ENCODE data around the gene GRK5.
A peak's percentile ranks its signal among the peaks of the same experiment; 100 is the strongest.

The GRK5 gene

DNA sequence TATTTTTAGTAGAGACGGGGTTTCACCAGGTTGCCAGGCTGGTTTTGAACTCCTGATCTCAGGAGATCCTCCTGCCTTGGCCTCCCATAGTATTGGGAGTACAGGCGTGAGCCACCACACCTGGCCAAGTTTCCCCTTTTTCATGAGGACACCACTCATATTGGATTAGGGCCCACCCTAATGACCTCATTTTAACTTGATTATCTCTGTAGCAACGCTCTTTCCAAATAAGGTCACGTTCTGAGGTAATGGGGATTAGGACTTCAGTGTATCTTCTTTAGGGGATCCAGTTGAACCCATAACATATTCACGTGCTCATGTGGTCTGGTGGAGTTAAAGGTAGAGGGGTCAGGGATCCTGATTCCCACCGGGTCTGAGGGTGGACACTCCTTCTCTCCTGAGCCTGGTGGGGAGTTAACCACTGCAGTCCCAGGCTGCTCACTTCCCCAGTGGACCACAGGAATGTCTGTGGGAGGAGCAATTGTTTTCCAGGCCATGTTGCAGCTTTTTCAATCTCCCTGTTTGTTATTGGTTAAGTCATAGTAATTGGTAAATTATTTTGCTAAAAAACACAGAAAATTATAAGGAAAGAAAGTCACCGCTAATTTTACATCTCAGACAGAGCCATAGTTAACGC is 130.5 kb downstream of the GRK5 start:
- Histone ChIP-seq H3K9me3 (ENCODE audit: control insufficient read depth, low read length) (no peaks in the 10 kb centered on the region), H3K4me1 (ENCODE audit: control insufficient read depth, insufficient read depth, low read length) (peaks cover 7% of the 10 kb centered on the region), H3K4me3 (ENCODE audit: low read length) (no peak overlapping the region), H3K27me3 (replicated peaks; ENCODE audit: control insufficient read depth, insufficient read depth, low read length) (no peaks in the 10 kb centered on the region), H3K36me3 (ENCODE audit: control insufficient read depth, insufficient read depth, low read length, severe bottlenecking) (peaks cover 4% of the 10 kb centered on the region), H3K9ac (ENCODE audit: low read length) (no peak overlapping the region)
- no peak for DNase-seq (ENCODE audit: low read depth)

DNA sequence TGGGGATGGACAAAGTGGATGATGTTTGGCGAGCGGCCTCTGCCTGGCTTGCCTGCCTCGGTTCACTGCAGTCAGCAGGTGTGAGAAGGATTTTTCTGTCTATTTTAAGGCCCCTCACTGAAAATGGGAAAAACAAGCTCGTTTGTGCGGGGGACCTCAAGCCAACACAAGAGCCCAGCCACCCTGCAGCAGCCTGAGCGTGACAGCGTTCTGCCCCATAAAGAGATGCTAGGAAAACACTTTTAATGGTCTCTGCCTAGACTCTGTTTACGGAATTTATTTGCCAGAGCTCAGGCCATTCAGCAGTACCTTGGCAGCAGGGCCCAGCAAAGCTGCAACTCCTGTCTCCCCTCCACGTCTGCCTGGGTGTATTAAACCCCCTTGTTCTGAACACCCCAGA is 131.7 kb downstream of the GRK5 start:
- Histone ChIP-seq H3K36me3 (ENCODE audit: control insufficient read depth, insufficient read depth, low read length, severe bottlenecking) (peaks cover 3% of the 10 kb centered on the region), H3K9ac (ENCODE audit: low read length) (no peak overlapping the region), H3K4me1 (ENCODE audit: control insufficient read depth, insufficient read depth, low read length) (peaks cover 7% of the 10 kb centered on the region), H3K9me3 (ENCODE audit: control insufficient read depth, low read length) (no peaks in the 10 kb centered on the region), H3K4me3 (ENCODE audit: low read length) (no peak overlapping the region), H3K27me3 (replicated peaks; ENCODE audit: control insufficient read depth, insufficient read depth, low read length) (no peaks in the 10 kb centered on the region)
- no peak for DNase-seq (ENCODE audit: low read depth)

DNA sequence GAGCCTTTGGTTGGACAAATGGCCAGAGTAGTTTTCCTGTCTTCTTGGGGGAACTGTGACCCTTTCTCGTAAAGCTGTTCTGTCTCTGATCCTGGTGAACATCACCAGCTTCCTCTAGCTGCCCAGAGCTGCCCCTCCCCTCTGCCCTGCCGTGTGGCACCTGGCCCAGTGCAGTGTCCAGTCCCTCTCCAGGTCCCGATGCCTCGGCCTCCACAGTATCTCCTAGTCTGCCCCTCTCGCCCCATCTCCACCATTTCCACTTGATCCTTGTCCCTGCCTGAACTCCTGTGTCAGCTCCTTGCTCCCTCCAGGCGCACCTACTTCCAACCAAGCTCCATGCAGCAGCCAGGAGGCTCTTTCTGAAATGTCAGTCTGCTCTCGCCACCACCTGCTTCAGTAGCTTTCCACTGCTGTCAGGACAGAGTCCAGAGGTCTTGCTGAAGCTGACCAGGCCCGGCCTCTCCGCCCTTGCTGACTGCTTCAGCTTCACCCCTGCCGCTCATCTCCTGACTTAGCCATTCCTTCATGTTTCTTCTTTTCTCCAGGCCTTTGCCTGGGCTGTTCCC is 133.6 kb downstream of the GRK5 start:
- no peaks in the 10 kb centered on the region for H3K9me3 ChIP-seq (ENCODE audit: control insufficient read depth, low read length)
- H3K27me3 ChIP-seq (replicated peaks; ENCODE audit: control insufficient read depth, insufficient read depth, low read length) = no peaks in the 10 kb centered on the region
- no peak for DNase-seq (ENCODE audit: low read depth)
- H3K36me3 ChIP-seq (ENCODE audit: control insufficient read depth, insufficient read depth, low read length, severe bottlenecking) = no peaks in the 10 kb centered on the region
- no peak overlapping the region for H3K9ac ChIP-seq (ENCODE audit: low read length)
- peaks cover 7% of the 10 kb centered on the region for H3K4me1 ChIP-seq (ENCODE audit: control insufficient read depth, insufficient read depth, low read length)
- no peak overlapping the region for H3K4me3 ChIP-seq (ENCODE audit: low read length)

DNA sequence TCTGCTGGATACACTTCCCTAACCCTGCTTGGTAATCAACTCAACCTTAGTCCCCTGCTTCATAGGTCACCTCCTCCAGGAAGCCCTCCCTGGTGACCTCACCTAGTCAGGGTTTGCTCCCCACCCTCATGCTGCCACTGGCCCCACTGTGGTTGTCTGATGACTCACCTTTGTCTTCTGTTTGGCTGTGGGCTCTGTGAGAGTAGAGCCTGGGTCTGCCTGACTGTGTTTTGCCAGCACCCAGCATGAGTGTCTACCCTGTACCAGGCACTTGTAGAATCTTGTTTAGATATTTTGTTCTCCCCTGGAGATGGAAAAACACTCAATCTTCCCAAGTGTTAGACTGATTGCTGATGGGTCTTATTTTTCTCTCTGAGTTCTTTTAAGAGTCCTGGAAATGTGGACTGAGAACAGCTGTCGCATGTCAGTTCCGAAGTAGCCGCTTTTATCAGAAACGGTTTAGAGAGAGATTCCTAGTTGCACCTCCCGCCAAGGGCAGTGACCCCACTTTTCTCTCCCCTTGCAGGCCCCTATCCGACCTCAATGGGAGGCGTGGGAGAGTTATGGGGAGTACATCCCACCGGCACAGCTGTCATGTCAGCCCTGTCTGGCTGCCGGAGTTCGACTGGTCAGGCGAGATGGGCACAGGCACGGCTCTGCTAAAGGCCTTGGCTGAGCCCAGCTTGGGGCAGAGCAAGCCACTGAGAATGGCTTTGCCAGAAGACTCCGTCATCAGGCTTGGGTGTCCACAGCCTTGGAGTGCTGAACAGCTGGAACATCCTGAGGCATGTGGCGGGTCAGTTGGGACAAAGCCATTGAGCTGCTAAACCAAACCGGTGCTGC is 134.3 kb downstream of the GRK5 start:
- peak; percentile 42 for DNase-seq (ENCODE audit: low read depth)
- Histone ChIP-seq H3K4me3 (ENCODE audit: low read length) (no peak overlapping the region), H3K9ac (ENCODE audit: low read length) (no peak overlapping the region), H3K36me3 (ENCODE audit: control insufficient read depth, insufficient read depth, low read length, severe bottlenecking) (no peaks in the 10 kb centered on the region), H3K27me3 (replicated peaks; ENCODE audit: control insufficient read depth, insufficient read depth, low read length) (no peaks in the 10 kb centered on the region), H3K9me3 (ENCODE audit: control insufficient read depth, low read length) (no peaks in the 10 kb centered on the region), H3K4me1 (ENCODE audit: control insufficient read depth, insufficient read depth, low read length) (peaks cover 7% of the 10 kb centered on the region)

DNA sequence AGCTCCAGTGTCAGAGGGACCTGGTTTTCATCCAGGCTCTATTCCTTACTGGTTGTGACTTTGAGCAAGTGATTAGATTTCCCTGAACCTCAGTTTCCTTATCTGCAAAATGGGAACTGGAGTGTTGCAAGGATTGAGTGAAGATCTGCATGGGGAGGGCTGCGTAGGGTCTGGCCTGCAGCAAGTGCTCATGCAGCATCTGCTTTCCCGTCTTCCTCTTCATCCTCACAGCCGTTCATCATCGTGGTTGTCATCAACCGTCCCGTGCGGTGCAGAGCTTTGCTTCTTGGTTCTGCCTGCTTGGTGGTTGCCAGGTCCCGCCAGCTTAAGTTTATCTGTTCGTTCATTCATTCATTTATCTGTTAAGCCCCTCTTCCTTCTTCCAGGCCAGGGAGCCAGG is 135.0 kb downstream of the GRK5 start:
- H3K4me1 ChIP-seq (ENCODE audit: control insufficient read depth, insufficient read depth, low read length) = peaks cover 7% of the 10 kb centered on the region
- no peak for DNase-seq (ENCODE audit: low read depth)
- no peaks in the 10 kb centered on the region for H3K9me3 ChIP-seq (ENCODE audit: control insufficient read depth, low read length)
- no peak overlapping the region for H3K4me3 ChIP-seq (ENCODE audit: low read length)
- no peaks in the 10 kb centered on the region for H3K36me3 ChIP-seq (ENCODE audit: control insufficient read depth, insufficient read depth, low read length, severe bottlenecking)
- H3K9ac ChIP-seq (ENCODE audit: low read length) = no peak overlapping the region
- H3K27me3 ChIP-seq (replicated peaks; ENCODE audit: control insufficient read depth, insufficient read depth, low read length) = no peaks in the 10 kb centered on the region

DNA sequence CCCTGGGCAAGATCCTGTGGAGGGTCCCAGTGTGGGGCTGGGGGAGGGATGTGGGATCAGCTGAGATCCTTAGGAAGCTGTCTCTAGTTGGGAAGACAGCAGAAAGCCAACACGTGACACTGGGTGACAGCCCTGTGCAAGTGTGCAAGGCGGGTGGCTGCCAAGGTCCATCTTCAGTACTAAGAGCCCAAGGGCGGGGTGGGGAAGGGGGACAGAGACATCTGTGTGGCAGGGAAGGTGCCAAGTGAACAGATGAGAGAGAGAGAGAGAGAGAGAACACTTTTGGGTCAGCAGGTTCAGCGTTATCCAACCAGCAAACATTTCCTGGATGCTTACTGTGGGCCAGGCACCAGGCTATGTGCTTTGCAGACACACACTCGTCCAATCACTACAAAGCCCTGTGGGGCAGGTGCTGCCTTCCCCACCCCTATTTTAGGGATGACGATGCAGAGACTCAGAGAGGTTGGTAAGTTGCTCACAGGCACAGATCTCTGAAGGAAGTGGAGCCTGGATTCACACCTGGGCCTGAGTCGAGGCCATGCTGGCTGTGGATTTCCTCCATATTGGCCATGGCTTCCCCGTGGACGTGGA is 135.7 kb downstream of the GRK5 start:
- peaks cover 7% of the 10 kb centered on the region for H3K4me1 ChIP-seq (ENCODE audit: control insufficient read depth, insufficient read depth, low read length)
- no peak for DNase-seq (ENCODE audit: low read depth)
- H3K9me3 ChIP-seq (ENCODE audit: control insufficient read depth, low read length) = no peaks in the 10 kb centered on the region
- H3K9ac ChIP-seq (ENCODE audit: low read length) = no peak overlapping the region
- H3K36me3 ChIP-seq (ENCODE audit: control insufficient read depth, insufficient read depth, low read length, severe bottlenecking) = no peaks in the 10 kb centered on the region
- no peaks in the 10 kb centered on the region for H3K27me3 ChIP-seq (replicated peaks; ENCODE audit: control insufficient read depth, insufficient read depth, low read length)
- no peak overlapping the region for H3K4me3 ChIP-seq (ENCODE audit: low read length)

DNA sequence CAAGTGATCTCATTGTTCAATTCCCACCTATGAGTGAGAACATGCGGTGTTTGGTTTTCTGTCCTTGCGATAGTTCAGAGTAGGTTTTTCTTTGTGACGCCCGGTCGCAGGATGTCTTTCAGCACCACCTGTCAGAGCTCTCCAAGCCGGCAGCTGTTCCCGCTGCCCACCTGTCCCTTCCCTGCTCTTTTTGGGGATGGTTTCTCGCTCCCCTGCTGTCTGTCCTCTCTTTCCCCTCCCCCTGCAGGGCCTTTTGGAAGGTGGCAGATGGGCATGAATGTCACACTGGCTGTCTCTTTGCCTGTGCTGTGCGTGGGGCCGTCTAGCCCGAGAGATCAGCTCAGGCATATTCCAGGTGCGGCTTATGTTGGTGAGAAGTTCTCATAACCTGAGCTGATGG is 137.0 kb downstream of the GRK5 start:
- Histone ChIP-seq H3K27me3 (replicated peaks; ENCODE audit: control insufficient read depth, insufficient read depth, low read length) (no peaks in the 10 kb centered on the region), H3K9me3 (ENCODE audit: control insufficient read depth, low read length) (no peaks in the 10 kb centered on the region), H3K36me3 (ENCODE audit: control insufficient read depth, insufficient read depth, low read length, severe bottlenecking) (no peaks in the 10 kb centered on the region), H3K4me1 (ENCODE audit: control insufficient read depth, insufficient read depth, low read length) (peaks cover 14% of the 10 kb centered on the region), H3K9ac (ENCODE audit: low read length) (no peak overlapping the region), H3K4me3 (ENCODE audit: low read length) (no peak overlapping the region)
- DNase-seq (ENCODE audit: low read depth) = no peak

DNA sequence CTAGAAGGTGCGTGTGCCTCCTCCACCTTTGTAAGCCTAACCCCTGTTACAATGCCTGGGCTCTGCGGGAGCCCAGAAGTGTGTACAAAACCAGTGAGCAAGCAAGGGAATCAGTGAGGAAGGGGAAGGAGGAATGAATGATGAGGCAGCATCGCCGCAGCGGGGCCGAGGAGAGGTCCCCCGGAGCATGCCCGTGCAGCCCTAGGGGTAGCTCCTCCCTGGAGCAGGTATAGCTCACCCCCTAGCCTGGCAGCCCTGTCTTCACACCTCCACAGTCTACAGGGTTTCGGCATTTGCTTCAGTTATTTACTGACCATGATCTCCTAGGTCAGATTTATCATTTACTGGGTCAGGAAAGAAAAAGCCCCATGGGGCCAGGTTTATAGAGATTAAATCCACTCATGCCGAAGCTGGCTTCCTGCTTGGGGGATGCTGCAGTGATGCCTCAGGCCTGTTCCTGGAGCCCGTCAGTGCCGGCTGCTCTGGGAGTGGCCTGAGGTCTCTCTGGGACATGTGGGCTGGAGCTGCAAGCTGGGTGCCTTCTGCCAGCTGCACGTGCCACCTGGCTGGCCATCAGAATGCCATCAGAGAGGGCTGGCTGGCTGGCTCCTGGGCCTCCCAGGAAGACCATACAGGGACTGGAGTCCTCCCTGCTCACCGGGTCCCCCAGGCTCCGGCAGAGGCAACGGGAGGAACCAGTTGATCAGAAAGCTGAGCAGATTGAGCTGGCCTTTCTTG is 138.9 kb downstream of the GRK5 start:
- Histone ChIP-seq H3K4me3 (ENCODE audit: low read length) (no peak overlapping the region), H3K9me3 (ENCODE audit: control insufficient read depth, low read length) (no peaks in the 10 kb centered on the region), H3K27me3 (replicated peaks; ENCODE audit: control insufficient read depth, insufficient read depth, low read length) (no peaks in the 10 kb centered on the region), H3K4me1 (ENCODE audit: control insufficient read depth, insufficient read depth, low read length) (peaks cover 33% of the 10 kb centered on the region), H3K9ac (ENCODE audit: low read length) (no peak overlapping the region), H3K36me3 (ENCODE audit: control insufficient read depth, insufficient read depth, low read length, severe bottlenecking) (no peaks in the 10 kb centered on the region)
- no peak for DNase-seq (ENCODE audit: low read depth)

DNA sequence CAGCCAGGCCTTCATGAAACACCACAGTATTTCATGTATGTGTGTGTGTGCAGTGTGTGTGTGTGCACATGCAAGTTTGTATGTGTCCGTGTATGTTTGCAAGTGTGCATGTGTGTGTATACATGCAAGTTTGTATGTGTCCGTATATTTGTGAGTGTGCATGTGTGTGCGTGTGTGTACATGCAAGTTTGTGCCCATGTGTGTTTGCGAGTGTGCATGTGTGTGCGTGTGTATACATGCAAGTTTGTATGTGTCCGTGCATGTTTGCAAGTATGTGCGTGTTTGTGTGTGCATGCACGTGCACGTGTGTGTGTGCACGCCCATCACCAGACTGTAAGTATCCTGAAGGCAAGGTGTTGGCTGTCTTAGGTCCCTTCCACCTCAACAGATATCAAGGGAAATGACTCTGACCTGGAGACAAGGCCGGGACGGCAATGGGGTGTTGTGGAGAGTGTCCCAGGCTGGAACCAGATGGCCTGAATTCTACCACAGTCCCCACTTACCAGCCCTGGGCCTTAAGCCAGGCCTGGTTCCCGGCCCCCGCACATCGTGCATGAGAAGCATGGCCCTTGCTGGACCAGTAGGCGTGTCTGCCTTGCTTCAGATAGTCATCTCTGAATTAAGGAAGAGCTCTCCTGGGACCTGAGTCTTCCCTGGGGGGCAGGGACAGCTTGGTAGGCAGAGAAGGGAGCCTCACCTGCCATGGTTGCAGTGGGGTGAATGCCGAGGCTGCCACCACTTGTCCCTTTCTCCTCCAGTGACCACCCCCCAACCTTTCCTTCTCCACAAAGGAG is 140.0 kb downstream of the GRK5 start:
- no peaks in the 10 kb centered on the region for H3K36me3 ChIP-seq (ENCODE audit: control insufficient read depth, insufficient read depth, low read length, severe bottlenecking)
- no peaks in the 10 kb centered on the region for H3K9me3 ChIP-seq (ENCODE audit: control insufficient read depth, low read length)
- H3K9ac ChIP-seq (ENCODE audit: low read length) = no peak overlapping the region
- no peaks in the 10 kb centered on the region for H3K27me3 ChIP-seq (replicated peaks; ENCODE audit: control insufficient read depth, insufficient read depth, low read length)
- no peak for DNase-seq (ENCODE audit: low read depth)
- no peak overlapping the region for H3K4me3 ChIP-seq (ENCODE audit: low read length)
- H3K4me1 ChIP-seq (ENCODE audit: control insufficient read depth, insufficient read depth, low read length) = peaks cover 26% of the 10 kb centered on the region

DNA sequence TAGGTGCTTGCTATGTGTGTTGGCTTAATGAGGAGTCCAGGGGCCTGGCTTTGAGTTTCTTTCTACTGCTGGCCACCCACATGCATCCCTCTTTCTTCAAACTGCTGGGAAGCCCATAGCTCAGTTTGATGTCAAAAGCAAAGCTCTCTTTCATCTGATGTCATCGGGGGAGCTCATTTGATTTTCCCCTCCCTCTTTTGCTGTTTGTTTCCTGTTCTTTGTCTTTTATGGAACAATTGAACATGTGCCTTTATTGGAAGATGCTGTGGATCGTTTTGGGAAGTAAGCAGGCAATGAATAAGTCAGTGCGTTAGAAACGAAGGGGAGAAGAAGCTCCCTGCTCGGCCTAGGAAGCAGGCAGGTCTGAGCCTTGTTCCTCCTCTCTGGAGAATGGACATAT is 140.7 kb downstream of the GRK5 start:
- H3K27me3 ChIP-seq (replicated peaks; ENCODE audit: control insufficient read depth, insufficient read depth, low read length) = no peaks in the 10 kb centered on the region
- DNase-seq (ENCODE audit: low read depth) = no peak
- no peak overlapping the region for H3K4me3 ChIP-seq (ENCODE audit: low read length)

More for the DNA sequence above, 140.7 kb downstream of the GRK5 start:
- H3K36me3 ChIP-seq (ENCODE audit: control insufficient read depth, insufficient read depth, low read length, severe bottlenecking) = no peaks in the 10 kb centered on the region
- H3K9ac ChIP-seq (ENCODE audit: low read length) = no peak overlapping the region
- H3K4me1 ChIP-seq (ENCODE audit: control insufficient read depth, insufficient read depth, low read length) = peaks cover 26% of the 10 kb centered on the region
- no peaks in the 10 kb centered on the region for H3K9me3 ChIP-seq (ENCODE audit: control insufficient read depth, low read length)

All from adipocyte (in vitro differentiated cells).